Ishikawa (cell line): ENCODE measurements around the gene TMEM245.

Source experiments
- CEBPB ChIP-seq: IDR thresholded peaks from 2 replicates; pipeline ENCODE4 v1.6.1; 2012
- CREB1 ChIP-seq: IDR thresholded peaks from 2 replicates; pipeline ENCODE4 v1.6.1; 2012; ENCODE audit warnings: low read depth
- EGR1 ChIP-seq: IDR thresholded peaks from 2 replicates; pipeline ENCODE4 v1.6.1; 2012
- EP300 ChIP-seq: IDR thresholded peaks from 2 replicates; pipeline ENCODE4 v1.6.1; 2012; ENCODE audit warnings: borderline replicate concordance
- FOXM1 ChIP-seq: IDR thresholded peaks from 2 replicates; pipeline ENCODE4 v1.6.1; 2012; ENCODE audit warnings: low read depth, borderline replicate concordance
- MAX ChIP-seq: IDR thresholded peaks from 2 replicates; pipeline ENCODE4 v1.6.1; 2012
- NFIC ChIP-seq: IDR thresholded peaks from 2 replicates; pipeline ENCODE4 v1.6.1; 2012
- RAD21 ChIP-seq: IDR thresholded peaks from 2 replicates; pipeline ENCODE4 v1.6.1; 2012; ENCODE audit warnings: low read depth
- REST ChIP-seq: IDR thresholded peaks from 2 replicates; pipeline ENCODE4 v1.6.1; 2012; ENCODE audit warnings: low read depth, mild to moderate bottlenecking
- TAF1 ChIP-seq: IDR thresholded peaks from 2 replicates; pipeline ENCODE4 v1.6.1; 2012; ENCODE audit warnings: low read depth, mild to moderate bottlenecking
- TCF12 ChIP-seq: IDR thresholded peaks from 2 replicates; pipeline ENCODE4 v1.6.1; 2012; ENCODE audit warnings: low read depth
- TEAD4 ChIP-seq: IDR thresholded peaks from 2 replicates; pipeline ENCODE4 v1.6.1; 2012
- YY1 ChIP-seq: IDR thresholded peaks from 2 replicates; pipeline ENCODE4 v1.6.1; 2012; ENCODE audit warnings: low read depth
- ZBTB7A ChIP-seq: IDR thresholded peaks from 2 replicates; pipeline ENCODE4 v1.6.1; 2012; ENCODE audit warnings: low read depth
- TF ChIP-seq, protein P1 (sequence below): IDR thresholded peaks from 2 replicates; pipeline ENCODE4 v1.6.1; 2012

TMEM245 gene

GRCh38 chr9:109026306-109026705 is 93.4 kb downstream of the TMEM245 start:
- TF ChIP-seq TEAD4, result no peak
- TF ChIP-seq CEBPB, result no peak
- TF ChIP-seq TAF1, result no peak
- TF ChIP-seq FOXM1, result no peak
- TF ChIP-seq EGR1, result no peak
- TF ChIP-seq CREB1, result no peak
- no peak for TF ChIP-seq RAD21
- TF ChIP-seq TCF12, result no peak
- no peak for TF ChIP-seq REST
- TF ChIP-seq, protein P1, sequence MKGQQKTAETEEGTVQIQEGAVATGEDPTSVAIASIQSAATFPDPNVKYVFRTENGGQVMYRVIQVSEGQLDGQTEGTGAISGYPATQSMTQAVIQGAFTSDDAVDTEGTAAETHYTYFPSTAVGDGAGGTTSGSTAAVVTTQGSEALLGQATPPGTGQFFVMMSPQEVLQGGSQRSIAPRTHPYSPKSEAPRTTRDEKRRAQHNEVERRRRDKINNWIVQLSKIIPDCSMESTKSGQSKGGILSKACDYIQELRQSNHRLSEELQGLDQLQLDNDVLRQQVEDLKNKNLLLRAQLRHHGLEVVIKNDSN, result no peak
- TF ChIP-seq MAX, result no peak
- no peak for TF ChIP-seq NFIC

- TF ChIP-seq ZBTB7A (no peak), RAD21 (no peak)
These were observed 96.9 kb downstream of the TMEM245 start for GRCh38 chr9:109022873-109023272.

DNA sequence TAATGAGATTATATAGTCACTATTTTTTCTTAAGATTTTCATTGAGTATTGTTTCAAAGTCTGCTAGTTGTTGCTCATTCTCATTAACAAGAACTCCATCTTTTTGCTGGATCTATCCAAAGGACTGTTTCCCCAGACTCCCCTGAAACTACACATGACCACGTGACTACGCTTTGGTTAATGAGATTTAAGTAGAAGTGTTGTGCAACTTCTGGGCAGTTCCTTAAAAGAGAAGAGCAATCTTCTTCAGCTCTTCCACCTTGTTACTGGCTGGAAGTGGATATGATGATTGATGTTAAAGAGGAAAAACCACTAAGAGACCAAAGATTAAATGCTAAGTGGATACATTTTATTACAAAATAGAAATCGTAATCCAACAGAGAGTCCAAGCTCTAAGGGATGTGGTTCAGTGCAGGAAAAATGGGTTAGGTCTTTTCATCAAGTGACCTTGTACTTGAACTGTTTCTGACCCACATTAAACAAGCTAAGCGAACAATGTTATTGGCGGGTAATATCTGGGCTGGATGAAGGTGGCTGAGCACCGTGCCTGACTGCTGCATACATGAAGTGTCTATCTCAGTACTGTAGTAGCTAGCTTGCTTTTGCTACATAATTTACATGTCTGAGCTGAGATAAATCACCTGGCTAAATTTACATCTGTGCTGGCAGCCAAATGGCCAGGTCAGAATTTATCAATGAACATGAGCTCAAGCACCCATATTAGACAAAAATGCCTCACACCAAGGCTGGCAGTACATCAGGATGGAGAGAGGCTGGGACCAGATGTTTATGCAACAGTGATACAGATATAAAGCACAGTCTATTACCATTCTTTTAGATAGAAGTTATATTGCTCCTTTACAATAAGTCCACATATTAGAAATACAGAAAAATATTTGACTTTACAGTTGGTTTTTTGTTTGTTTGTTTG is 98.9 kb downstream of the TMEM245 start:
- TF ChIP-seq CEBPB (peak; percentile 40; the same call in 1 of the 2 replicates), EP300 (no peak)
- TF ChIP-seq, protein P1, result no peak

DNA sequence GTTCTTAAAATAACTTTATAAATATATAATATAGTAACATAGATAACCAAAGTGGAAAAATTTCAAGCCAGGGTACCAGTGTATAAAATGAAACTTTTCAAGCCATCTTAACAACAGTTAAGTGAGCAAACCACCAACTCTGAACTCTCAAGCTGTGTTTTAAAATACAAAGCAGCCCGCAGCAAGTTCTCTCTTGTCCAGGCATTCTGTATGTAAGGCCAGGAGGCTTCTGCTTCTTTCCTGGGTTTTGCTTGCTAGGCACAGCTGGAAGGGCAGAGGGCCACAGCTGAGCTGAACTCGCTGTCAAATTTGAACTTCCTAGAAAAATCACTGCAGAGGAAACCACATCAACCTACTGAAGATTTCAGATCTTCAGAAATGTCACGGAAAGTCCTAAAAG is 99.6 kb downstream of the TMEM245 start:
- TF ChIP-seq FOXM1 (no peak), TEAD4 (no peak), TCF12 (no peak)

GRCh38 chr9:109019420-109019819 is 100.3 kb downstream of the TMEM245 start:
- no peak for TF ChIP-seq RAD21
- no peak for TF ChIP-seq ZBTB7A
- peak; percentile 25; the same call in 1 of the 2 replicates for TF ChIP-seq NFIC
- no peak for TF ChIP-seq YY1
- no peak for TF ChIP-seq TCF12
- TF ChIP-seq CREB1, result no peak
- no peak for TF ChIP-seq TAF1

DNA sequence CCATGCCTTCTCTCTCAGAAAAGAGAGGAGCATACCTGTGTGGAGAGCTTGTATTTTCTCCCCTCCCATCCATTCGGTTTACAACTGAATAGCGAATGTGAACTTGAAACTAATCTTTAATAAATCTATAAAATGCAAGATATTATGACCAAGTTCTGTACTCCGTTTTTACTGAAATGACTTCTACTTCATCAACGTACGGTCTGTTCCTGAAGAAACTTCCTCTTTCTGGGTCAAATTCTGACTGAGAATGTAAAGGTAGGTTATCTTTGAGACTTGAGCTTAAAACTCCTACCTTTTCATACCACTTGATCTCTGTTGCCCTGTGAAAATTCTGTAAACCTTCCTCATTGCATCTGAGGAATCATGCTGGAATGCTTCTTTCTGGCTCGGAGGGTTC is 102.3 kb downstream of the TMEM245 start:
- no peak for TF ChIP-seq TAF1
- no peak for TF ChIP-seq MAX
- TF ChIP-seq NFIC, result no peak

DNA sequence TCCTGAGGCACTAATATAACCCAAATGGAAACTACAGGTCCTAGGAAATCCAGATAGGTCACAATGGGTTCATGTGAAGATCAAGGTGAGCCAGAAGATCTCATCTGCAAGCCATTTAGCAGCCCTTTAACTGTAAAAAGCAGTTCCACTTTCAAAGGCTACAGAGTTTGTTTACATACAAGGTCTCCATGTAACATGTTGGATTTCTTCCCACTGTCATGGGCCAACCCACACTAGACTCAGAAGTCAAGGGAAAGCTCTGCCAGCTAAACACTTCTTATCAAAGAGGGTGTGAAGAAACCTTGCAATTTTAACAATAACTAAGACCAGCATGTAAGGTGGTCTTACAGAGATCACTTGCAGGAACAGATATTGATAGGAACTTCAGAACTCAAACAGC is 102.7 kb downstream of the TMEM245 start:
- no peak for TF ChIP-seq NFIC
- peak; percentile 37; the same call in 1 of the 2 replicates for TF ChIP-seq TEAD4

GRCh38 chr9:109016132-109016531 is 103.6 kb downstream of the TMEM245 start:
- TF ChIP-seq TEAD4 (peak; percentile 89), CEBPB (peak; percentile 34; the same call in 1 of the 2 replicates), RAD21 (no peak), REST (no peak), YY1 (no peak), TCF12 (peak; percentile 70), ZBTB7A (no peak), FOXM1 (peak; percentile 51; the same call in 1 of the 2 replicates), EGR1 (no peak), MAX (peak; percentile 43), CREB1 (no peak), NFIC (peak; percentile 82), TAF1 (no peak), EP300 (peak; percentile 78)
- TF ChIP-seq, protein P1, result no peak
